B cell (primary cell): Measurements from ENCODE around the gene GCNT2. TPM values are rescaled to one million over a fixed set of nuclear protein-coding genes. Genes with fewer than 3 reads are reported as not detected.
"Not testable (repeated sequence)": the region's sequence is repeated elsewhere in the genome, so short reads cannot be mapped to it uniquely, and the experiment has no call there.

Experiments
- ATAC-seq: fragments of 200-7000 bp; cut with Tn5 transposase; one replicate; pipeline ENCODE4 v1.10.0; 2021; ENCODE audit warnings: low read depth, mild to moderate bottlenecking, moderate number of reproducible peaks, moderate library complexity
- CTCF ChIA-PET: fragments of 350-600 bp; sonication (Branson Sonifier 250); formaldehyde crosslinking; loops from one replicate; lab custom pipeline; 2021; ENCODE audit warnings: antibody characterized with exemption, inconsistent platforms; lab: Charles Lee
- POLR2A ChIA-PET: fragments of 350-600 bp; sonication (Branson Sonifier 250); formaldehyde crosslinking; loops from one replicate; lab custom pipeline; 2021; ENCODE audit warnings: antibody characterized with exemption; lab: Charles Lee
- DNase-seq: peaks from one replicate; pipeline ENCODE4 v3.0.0; 2013
- H2AFZ ChIP-seq: 2 replicates; pipeline ENCODE4 v1.6.1; 2012; ENCODE audit warnings: mild to moderate bottlenecking, low read depth, low read length; ENCODE audit not compliant: insufficient read depth, poor library complexity, severe bottlenecking
- H3K27ac ChIP-seq, 2 donors: 1 replicate in 1 of 2; 2 replicates in 1 of 2; pipeline ENCODE4 v1.5.1; 2012 to 2013; ENCODE audit warnings: low read length in 2 of 2, mild to moderate bottlenecking in 2 of 2, moderate library complexity in 1 of 2
- H3K27me3 ChIP-seq, 4 experiments: fragments of 200-600 bp in 1 of 4; sonication (generic) in 1 of 4; replicated peaks in 1 of 4; 1 replicate in 2 of 4; 2 replicates in 2 of 4; pipeline versions ENCODE4 v1.6.1 to v1.7.0; 2013 to 2016; ENCODE audit warnings: low read length in 3 of 4, mild to moderate bottlenecking in 2 of 4, mixed read lengths in 1 of 4, moderate library complexity in 1 of 4; ENCODE audit not compliant: insufficient read depth in 4 of 4, control insufficient read depth in 3 of 4; ENCODE audit errors: control extremely low read depth in 1 of 4
- H3K36me3 ChIP-seq, 2 experiments: replicated peaks in 1 of 2; 1 replicate in 1 of 2; 2 replicates in 1 of 2; pipeline versions ENCODE4 v1.6.1 to v1.7.1; 2013; ENCODE audit warnings: low read length in 1 of 2; ENCODE audit not compliant: insufficient read depth in 2 of 2, control insufficient read depth in 1 of 2; ENCODE audit errors: control extremely low read depth in 1 of 2, extremely low read depth in 1 of 2
- H3K4me1 ChIP-seq, 2 donors: fragments of 200-600 bp in 1 of 2; sonication (generic) in 1 of 2; 1 replicate in 1 of 2; 2 replicates in 1 of 2; pipeline versions ENCODE4 v1.5.1 to v1.6.1; 2013 to 2017; ENCODE audit warnings: low read length in 2 of 2; ENCODE audit not compliant: control insufficient read depth in 2 of 2, insufficient read depth in 2 of 2
- H3K4me2 ChIP-seq: replicated peaks from 2 replicates; pipeline ENCODE3; 2012; ENCODE audit warnings: mild to moderate bottlenecking, low read depth, low read length; ENCODE audit not compliant: poor library complexity, severe bottlenecking
- H3K4me3 ChIP-seq, 5 experiments: fragments of 200-600 bp in 1 of 5; sonication (generic) in 1 of 5; 1 replicate in 3 of 5; 2 replicates in 2 of 5; pipeline versions ENCODE4 v1.5.1 to v1.7.0; 2011 to 2016; ENCODE audit warnings: low read length in 4 of 5, mild to moderate bottlenecking in 4 of 5, low read depth in 2 of 5, control low read depth in 1 of 5, moderate library complexity in 1 of 5; ENCODE audit not compliant: insufficient read depth in 1 of 5; ENCODE audit errors: control extremely low read depth in 1 of 5, extremely low read depth in 1 of 5
- H3K79me2 ChIP-seq: fragments of 200-600 bp; sonication (generic); one replicate; pipeline ENCODE4 v1.6.0; 2016; ENCODE audit warnings: low read length; ENCODE audit not compliant: control insufficient read depth, insufficient read depth
- H3K9ac ChIP-seq: fragments of 200-600 bp; sonication (generic); 2 replicates; pipeline ENCODE4 v1.6.1; 2017; ENCODE audit warnings: mild to moderate bottlenecking, low read length, moderate library complexity
- H3K9me3 ChIP-seq, 3 donors: one replicate each; pipeline versions ENCODE4 v1.6.1 to v1.7.1; 2013; ENCODE audit warnings: low read length in 2 of 3; ENCODE audit not compliant: control insufficient read depth in 2 of 3, insufficient read depth in 1 of 3; ENCODE audit errors: control extremely low read depth in 1 of 3
- H4K20me1 ChIP-seq: 2 replicates; pipeline ENCODE4 v1.6.0; 2012; ENCODE audit warnings: mild to moderate bottlenecking, low read length; ENCODE audit not compliant: insufficient read depth, control insufficient read depth, poor library complexity, severe bottlenecking
- H3K27ac Mint-ChIP-seq: one replicate; pipeline ENCODE4 v1.8.0; 2021; ENCODE audit warnings: mixed read lengths
- H3K27me3 Mint-ChIP-seq: one replicate; pipeline ENCODE4 v1.8.0; 2021; ENCODE audit warnings: mixed read lengths
- H3K4me1 Mint-ChIP-seq: one replicate; pipeline ENCODE4 v1.8.0; 2021; ENCODE audit warnings: mixed read lengths
- H3K4me3 Mint-ChIP-seq: one replicate; pipeline ENCODE4 v1.8.0; 2021; ENCODE audit warnings: mixed read lengths
- H3K9me3 Mint-ChIP-seq: one replicate; pipeline ENCODE4 v1.8.0; 2022; ENCODE audit warnings: mixed read lengths; ENCODE audit not compliant: insufficient read depth
- CTCF ChIP-seq: fragments of 200-600 bp; IDR thresholded peaks from one replicate; pipeline ENCODE4 v1.8.0; 2022; ENCODE audit warnings: antibody characterized with exemption, mild to moderate bottlenecking
- EZH2 ChIP-seq: IDR thresholded peaks from 2 replicates; pipeline ENCODE4 v1.6.1; 2012; ENCODE audit warnings: borderline replicate concordance, low read depth, mild to moderate bottlenecking, moderate library complexity, low read length; ENCODE audit not compliant: insufficient read depth, poor library complexity, severe bottlenecking
- WGBS: methylation state at CpG from one replicate; pipeline ENCODE4 v1.1.5; 2013; ENCODE audit warnings: missing lambda C conversion rate; ENCODE audit not compliant: insufficient coverage; 5-methylcytosine and 5-hydroxymethylcytosine counted together
- intact Hi-C: fragments of 100-400 bp; cut with micrococcal nuclease; formaldehyde crosslinking; loops from one replicate; pipeline ENCODE4 v1.10.0; 2022
- polyA plus RNA-seq: library from polyadenylated mRNA; depleted of rRNA; stranded (reverse); fragments of >200 nt; gene quantifications from 2 replicates; pipeline ENCODE4 v1.2.3, GENCODE V29; 2012
- total RNA-seq, 2 donors: library from RNA; stranded (reverse); fragments of 120-200 nt in 1 of 2; gene quantifications; 1 replicate in 1 of 2; 2 replicates in 1 of 2; pipeline versions ENCODE4 v1.2.3 to v1.2.4, GENCODE V29; 2013 to 2022

The GCNT2 gene
- total and polyA plus RNA-seq, 2 donors (not counting 1 experiment from before 2014, with no cell fraction given): 6.8 to 32.1 TPM

- DNase-seq, H3K27ac Mint-ChIP-seq, H3K36me3 ChIP-seq, H3K4me3 ChIP-seq, H3K9me3 Mint-ChIP-seq, H2AFZ ChIP-seq, H3K9me3 ChIP-seq, H3K4me1 ChIP-seq, intact Hi-C loops, H3K4me1 Mint-ChIP-seq, H3K4me2 ChIP-seq, H3K27me3 Mint-ChIP-seq, H3K27ac ChIP-seq, CTCF ChIA-PET, H3K9ac ChIP-seq, H3K27me3 ChIP-seq, H3K4me3 Mint-ChIP-seq, ATAC-seq: not testable (repeated sequence)
- WGBS: no CpG with 5 or more reads among the region's 5 CpGs
- Histone ChIP-seq H4K20me1 (peaks cover 16% of the 10 kb centered on the region), H3K79me2 (peaks cover 18% of the 10 kb centered on the region)
- POLR2A ChIA-PET: interaction anchor here (0.6 kb wide), 1 partner anchor 542 kb away, joined by 4 read pairs; no protein-coding TSS in a partner anchor
Observed at GRCh38 chr6:10575519-10575918, 54.4 kb downstream of the GCNT2 start.

DNA sequence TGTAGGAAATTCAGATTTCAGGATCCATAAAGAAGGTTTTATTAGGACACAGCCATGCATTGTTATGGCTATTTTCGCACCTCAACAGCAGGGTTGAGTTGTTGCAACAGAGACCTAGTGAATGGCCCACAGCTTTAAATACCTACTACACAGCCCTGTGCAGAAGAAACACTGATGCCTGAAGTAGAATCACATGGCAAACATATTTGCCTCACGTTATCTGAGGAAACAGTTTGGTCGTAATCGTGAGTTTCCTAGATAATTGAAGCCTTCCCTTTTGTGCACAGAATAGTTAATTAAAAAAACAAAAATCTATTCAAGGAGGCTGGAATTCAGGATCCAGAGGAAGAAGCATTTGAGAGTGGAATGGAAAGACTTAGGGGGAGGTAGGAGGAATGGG lies 55.1 kb downstream of the GCNT2 start:
- no peak overlapping the region for H3K4me3 Mint-ChIP-seq
- ChIA-PET POLR2A (no interaction called here), CTCF (no interaction called here)
- Histone ChIP-seq H3K9me3 (no peaks in the 10 kb centered on the region), H3K27me3 (no peaks in the 10 kb centered on the region), H2AFZ (no peak overlapping the region), H3K27ac (no peak overlapping the region), H3K4me3 (no peak overlapping the region), H3K36me3 (peaks cover 0 to 3% of the 10 kb centered on the region in 2 experiments), H3K9ac (no peak overlapping the region), H3K79me2 (peaks cover 15% of the 10 kb centered on the region), H4K20me1 (peaks cover 11% of the 10 kb centered on the region), H3K4me1 (no peaks in the 10 kb centered on the region), H3K4me2 (no peak overlapping the region)
- no CpG with 5 or more reads among the region's 4 CpGs for WGBS
- H3K4me1 Mint-ChIP-seq: peaks cover 11% of the 10 kb centered on the region
- DNase-seq (no peak), ATAC-seq (no peak)
- H3K27ac Mint-ChIP-seq: no peak overlapping the region
- H3K9me3 Mint-ChIP-seq: no peaks in the 10 kb centered on the region
- no peaks in the 10 kb centered on the region for H3K27me3 Mint-ChIP-seq
- no peak for TF ChIP-seq CTCF
- TF ChIP-seq EZH2: no peak
- intact Hi-C loops: no loop called here
